GM19099 (cell line): ENCODE measurements around the gene WIZ.

ENCODE experiments used
- POLR2A ChIP-seq: IDR thresholded peaks from 3 replicates; pipeline ENCODE4 v1.6.1; 2011; ENCODE audit warnings: low read depth; ENCODE audit not compliant: insufficient read length; ENCODE audit errors: extremely low read depth

The WIZ gene

GRCh38 chr19:15417699-15418098 lies 32.1 kb downstream of the WIZ start:
- no peak for TF ChIP-seq POLR2A

DNA sequence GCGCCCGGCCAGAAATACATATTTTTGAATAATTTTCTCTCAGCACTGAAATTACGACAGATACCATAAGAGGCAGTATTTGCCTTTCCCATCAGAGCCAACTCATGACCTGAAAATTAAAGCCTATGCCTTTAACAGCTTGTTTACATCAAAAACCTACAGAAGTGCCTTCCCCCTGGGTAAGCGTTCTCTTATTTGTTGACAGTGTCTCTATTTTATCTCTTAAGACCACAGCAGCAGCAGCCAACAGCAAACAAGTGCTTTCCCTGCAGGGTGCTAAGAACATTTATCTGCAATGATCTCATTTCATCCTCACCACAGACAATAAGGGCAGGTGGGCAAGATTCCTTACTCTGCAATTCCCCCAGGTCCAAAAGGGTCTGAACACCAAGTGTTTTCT lies 36.9 kb downstream of the WIZ start:
- TF ChIP-seq POLR2A, result no peak

GRCh38 chr19:15404780-15405211 lies 45.0 kb downstream of the WIZ start:
- TF ChIP-seq POLR2A, result no peak

- TF ChIP-seq POLR2A, result no peak
Measured at GRCh38 chr19:15404097-15404779, 45.5 kb downstream of the WIZ start.

DNA sequence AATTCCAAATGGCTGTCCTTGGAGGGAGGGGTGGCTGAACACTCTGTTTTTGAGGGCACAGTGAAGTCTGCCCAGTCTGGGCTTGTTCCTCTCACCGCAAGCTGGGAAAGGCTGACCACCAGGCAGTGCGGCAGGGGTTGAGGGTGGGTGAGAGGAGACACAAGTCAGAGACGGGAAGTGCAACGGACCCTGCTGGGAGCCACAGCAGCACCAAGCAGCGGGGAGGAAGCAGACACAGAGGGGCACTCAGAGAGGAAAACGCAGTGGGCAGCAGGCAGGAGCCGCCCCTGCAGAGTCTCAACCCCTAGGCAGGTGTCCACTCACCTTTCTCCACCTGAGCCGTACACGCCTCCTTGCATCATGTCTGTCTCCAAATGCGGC lies 46.6 kb downstream of the WIZ start:
- TF ChIP-seq POLR2A, result no peak

DNA sequence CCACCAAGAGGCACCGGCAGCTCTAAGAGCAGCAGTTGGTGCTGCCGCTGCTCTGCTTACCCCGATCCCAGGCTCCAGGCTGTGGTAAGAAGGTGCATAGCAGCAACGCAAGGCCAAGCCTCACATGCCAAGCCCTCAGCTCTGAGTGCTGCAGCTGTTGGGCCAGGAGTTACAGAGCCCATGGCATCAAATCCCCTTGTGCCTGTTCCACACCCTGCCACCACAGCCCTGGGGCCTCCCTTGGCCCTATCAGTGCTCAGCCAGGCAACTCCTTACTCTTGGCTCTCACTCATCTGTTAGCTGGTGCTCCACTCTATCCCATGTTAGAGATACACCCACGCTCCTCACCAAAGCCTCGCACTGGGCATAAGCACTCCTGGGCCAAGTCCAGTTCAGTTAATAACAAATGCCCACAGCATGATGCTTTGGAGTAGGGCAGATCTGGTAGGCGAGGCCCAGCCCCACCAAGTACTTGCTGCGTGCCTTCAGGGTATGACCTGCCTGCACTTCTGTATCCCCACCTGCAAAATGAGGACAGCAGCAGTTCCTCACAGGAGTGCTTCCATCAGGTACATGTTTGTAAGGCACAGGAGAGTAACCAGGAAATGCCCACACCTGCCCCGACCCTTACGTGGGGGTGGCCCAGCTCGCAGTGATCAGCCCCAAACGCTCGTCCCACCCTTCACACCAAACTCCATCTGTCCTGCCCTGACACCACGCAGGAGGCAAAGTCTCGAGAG lies 47.2 kb downstream of the WIZ start:
- TF ChIP-seq POLR2A, result no peak

- TF ChIP-seq POLR2A, result no peak
Measured at GRCh38 chr19:15401397-15401710, 48.4 kb downstream of the WIZ start.

DNA sequence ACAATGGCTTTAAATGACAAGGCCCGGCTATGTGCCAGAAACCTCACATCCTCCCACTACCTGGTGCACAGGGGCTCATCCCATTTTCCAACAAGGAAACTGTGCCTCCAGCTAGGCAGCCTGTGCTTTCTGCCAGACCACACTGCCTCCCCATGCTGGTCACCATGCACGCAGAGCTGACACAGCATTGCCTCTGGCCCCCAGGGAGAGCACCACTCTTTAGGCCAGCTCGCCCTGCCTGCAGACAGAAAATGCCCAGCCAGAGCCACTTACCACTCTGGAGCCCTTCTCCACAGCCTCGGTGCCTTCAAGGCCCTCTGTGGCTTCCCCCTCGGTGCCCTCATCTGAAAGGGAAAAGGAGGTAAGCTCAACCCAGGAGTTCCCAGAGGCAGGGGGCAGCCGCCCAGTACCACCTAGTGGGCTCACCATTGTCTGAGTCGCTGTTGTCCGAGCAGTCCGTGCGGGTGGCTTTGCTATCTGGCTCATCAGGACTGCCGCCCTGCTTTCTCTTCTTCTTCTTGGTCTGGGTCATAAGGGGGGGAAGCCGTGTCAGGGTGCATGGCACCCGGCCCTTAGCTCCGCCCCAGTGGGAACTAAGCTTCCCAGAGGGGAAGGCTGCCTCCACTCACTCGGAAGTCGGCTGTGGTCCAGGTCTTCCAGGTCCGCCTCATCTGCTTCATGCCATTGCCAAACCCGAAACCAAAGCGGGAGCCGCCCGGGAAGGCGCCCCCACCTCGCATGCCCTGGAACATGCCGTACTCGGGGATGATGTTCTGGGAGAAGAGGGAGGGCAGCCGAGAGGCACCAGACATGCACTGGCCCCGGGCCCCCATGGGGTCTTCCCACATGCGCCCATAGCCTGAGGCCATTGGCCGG lies 49.0 kb downstream of the WIZ start:
- TF ChIP-seq POLR2A, result no peak

DNA sequence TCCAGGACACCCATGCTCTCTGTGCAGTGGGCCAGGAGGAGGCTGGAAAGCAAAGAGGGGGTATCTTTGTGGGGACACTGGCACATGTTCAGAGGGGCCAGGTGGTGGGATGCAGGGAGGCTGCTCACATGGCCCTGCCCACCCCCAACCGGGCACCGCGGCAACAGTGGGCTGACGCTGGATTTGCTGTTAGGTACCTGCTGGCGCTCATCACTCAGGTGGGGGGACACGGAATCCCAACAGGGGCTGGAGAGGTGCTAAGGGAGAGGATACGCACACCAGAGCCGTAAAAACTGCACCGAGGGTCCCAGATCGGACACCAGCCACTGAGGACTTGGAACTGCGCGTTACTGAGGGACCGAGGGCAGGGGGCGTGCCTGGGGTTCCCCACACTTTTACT lies 50.1 kb downstream of the WIZ start:
- TF ChIP-seq POLR2A, result no peak

- TF ChIP-seq POLR2A, result no peak
Measured at GRCh38 chr19:15399234-15399515, 50.6 kb downstream of the WIZ start.

DNA sequence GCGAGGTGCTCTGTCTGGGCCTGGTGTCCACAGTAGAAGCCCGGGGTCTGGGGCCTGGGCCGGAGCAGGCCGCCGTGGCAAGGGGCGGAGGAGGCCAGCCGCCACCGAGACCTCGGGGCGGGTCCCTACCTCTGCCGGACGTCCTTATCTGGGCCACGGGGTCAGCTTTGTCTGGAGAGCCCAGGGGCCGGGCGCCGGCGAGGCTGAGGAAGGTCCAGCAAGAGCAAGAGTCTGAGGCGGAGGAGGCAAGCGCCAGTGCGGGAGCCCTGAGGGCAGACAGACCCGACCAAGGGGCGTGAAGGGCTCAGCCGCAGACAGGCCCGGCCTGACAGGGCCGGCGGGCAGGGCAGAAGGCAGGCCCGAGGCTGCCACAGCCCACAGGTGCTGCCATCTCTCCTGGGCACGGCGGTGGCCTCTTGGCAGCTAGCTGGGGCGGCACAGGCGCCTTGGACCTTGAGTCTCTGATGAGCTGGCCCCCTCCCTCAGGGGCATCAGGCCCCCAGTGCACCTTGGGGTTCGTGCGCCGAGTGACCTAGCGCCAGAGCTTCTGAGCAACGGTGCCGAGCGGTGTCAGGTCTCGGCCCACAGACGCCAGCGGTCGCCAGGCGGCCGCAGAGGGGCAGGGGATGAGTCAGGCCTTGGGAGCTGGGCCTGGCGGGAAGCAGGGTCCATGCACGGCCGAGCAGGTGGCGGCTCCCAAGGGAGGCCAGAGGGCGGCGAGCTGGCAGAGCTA lies 51.1 kb downstream of the WIZ start:
- no peak for TF ChIP-seq POLR2A

GRCh38 chr19:15397782-15398181 lies 52.0 kb downstream of the WIZ start:
- no peak for TF ChIP-seq POLR2A

GRCh38 chr19:15397236-15397635 lies 52.5 kb downstream of the WIZ start:
- no peak for TF ChIP-seq POLR2A

- no peak for TF ChIP-seq POLR2A
Measured at GRCh38 chr19:15396436-15396835, 53.3 kb downstream of the WIZ start.

- TF ChIP-seq POLR2A, result no peak
Measured at GRCh38 chr19:15394426-15394825, 55.3 kb downstream of the WIZ start.
